Activated CD8-positive, alpha-beta T cell treated with anti-CD3 and anti-CD28 coated beads for 36 hours (primary cell): ENCODE measurements around the gene ZNF555. TPM values are rescaled to one million over a fixed set of nuclear protein-coding genes. Genes with fewer than 3 reads are reported as not detected.
"Not testable (repeated sequence)": the region's sequence is repeated elsewhere in the genome, so short reads cannot be mapped to it uniquely, and the experiment has no call there.

Experiments used
- ATAC-seq: fragments of 200-7000 bp; cut with Tn5 transposase; one replicate; pipeline ENCODE4 v1.10.0; 2021; ENCODE audit warnings: mild to moderate bottlenecking, moderate library complexity
- CTCF ChIA-PET: fragments of 350-600 bp; sonication (Branson Sonifier 250); formaldehyde crosslinking; loops from one replicate; lab custom pipeline; 2021; ENCODE audit warnings: antibody characterized with exemption; lab: Charles Lee
- POLR2A ChIA-PET: fragments of 350-600 bp; sonication (Branson Sonifier 250); formaldehyde crosslinking; loops from one replicate; lab custom pipeline; 2021; ENCODE audit warnings: antibody characterized with exemption; lab: Charles Lee
- DNase-seq: peaks from one replicate; pipeline ENCODE4 v3.0.0-alpha.2; 2020
- H3K27ac Mint-ChIP-seq: one replicate; pipeline ENCODE4 v1.8.0; 2021; ENCODE audit warnings: mild to moderate bottlenecking, mixed read lengths
- H3K27me3 Mint-ChIP-seq: one replicate; pipeline ENCODE4 v1.8.0; 2021; ENCODE audit warnings: mixed read lengths
- H3K36me3 Mint-ChIP-seq: one replicate; pipeline ENCODE4 v1.8.0; 2021; ENCODE audit warnings: low read depth, mixed read lengths
- H3K4me1 Mint-ChIP-seq: one replicate; pipeline ENCODE4 v1.8.0; 2021; ENCODE audit warnings: low read depth, mixed read lengths
- H3K4me3 Mint-ChIP-seq: one replicate; pipeline ENCODE4 v1.8.0; 2021; ENCODE audit warnings: mild to moderate bottlenecking, moderate library complexity, mixed read lengths
- H3K9me3 Mint-ChIP-seq: one replicate; pipeline ENCODE4 v1.8.0; 2021; ENCODE audit warnings: mixed read lengths
- intact Hi-C: fragments of 100-400 bp; cut with micrococcal nuclease; formaldehyde crosslinking; loops from one replicate; pipeline ENCODE4 v1.10.0; 2022
- total RNA-seq, 2 experiments: library from RNA; stranded (reverse); gene quantifications; one replicate each; pipeline ENCODE4 v1.2.3, GENCODE V29; 2021
- TF ChIP-seq, protein P1 (sequence below): fragments of 200-600 bp; IDR thresholded peaks from one replicate; pipeline ENCODE4 v1.8.0; 2022; ENCODE audit warnings: antibody characterized with exemption, mild to moderate bottlenecking

The ZNF555 gene
- total RNA-seq, 2 experiments from 2014 or later = 1.5 to 2.1 TPM

DNA sequence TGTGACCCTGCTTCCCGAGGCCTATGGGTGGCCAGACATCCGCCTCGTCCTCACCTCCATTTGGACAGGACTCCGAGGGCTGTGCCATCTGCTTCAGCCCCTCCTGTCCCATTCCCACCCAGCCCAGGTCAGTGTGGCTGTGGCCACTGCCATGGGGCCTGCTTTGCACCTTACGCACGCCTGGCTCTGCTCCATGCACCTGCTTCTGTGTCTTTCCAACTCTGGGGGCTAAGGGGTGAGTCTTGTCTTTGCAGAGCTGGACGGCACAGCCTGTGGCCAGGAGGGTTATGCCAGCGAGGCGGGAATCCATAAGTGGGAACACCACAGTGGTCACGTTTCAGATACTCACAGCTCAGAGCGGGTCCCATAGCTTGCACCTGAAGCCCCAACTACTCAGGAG is 26.8 kb upstream of the ZNF555 start:
- Mint-ChIP-seq H3K4me1 (no peaks in the 10 kb centered on the region), H3K4me3 (no peak overlapping the region), H3K9me3 (no peaks in the 10 kb centered on the region), H3K27ac (no peak overlapping the region), H3K27me3 (no peaks in the 10 kb centered on the region), H3K36me3 (no peaks in the 10 kb centered on the region)
- ATAC-seq (no peak), DNase-seq (no peak)
- ChIA-PET POLR2A (interaction anchor here (0.7 kb wide), 1 partner anchor 595 kb away, joined by 3 read pairs; no protein-coding TSS in a partner anchor), CTCF (no interaction called here)
- intact Hi-C loops = no loop called here
- TF ChIP-seq, protein P1, sequence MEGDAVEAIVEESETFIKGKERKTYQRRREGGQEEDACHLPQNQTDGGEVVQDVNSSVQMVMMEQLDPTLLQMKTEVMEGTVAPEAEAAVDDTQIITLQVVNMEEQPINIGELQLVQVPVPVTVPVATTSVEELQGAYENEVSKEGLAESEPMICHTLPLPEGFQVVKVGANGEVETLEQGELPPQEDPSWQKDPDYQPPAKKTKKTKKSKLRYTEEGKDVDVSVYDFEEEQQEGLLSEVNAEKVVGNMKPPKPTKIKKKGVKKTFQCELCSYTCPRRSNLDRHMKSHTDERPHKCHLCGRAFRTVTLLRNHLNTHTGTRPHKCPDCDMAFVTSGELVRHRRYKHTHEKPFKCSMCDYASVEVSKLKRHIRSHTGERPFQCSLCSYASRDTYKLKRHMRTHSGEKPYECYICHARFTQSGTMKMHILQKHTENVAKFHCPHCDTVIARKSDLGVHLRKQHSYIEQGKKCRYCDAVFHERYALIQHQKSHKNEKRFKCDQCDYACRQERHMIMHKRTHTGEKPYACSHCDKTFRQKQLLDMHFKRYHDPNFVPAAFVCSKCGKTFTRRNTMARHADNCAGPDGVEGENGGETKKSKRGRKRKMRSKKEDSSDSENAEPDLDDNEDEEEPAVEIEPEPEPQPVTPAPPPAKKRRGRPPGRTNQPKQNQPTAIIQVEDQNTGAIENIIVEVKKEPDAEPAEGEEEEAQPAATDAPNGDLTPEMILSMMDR = no peak

DNA sequence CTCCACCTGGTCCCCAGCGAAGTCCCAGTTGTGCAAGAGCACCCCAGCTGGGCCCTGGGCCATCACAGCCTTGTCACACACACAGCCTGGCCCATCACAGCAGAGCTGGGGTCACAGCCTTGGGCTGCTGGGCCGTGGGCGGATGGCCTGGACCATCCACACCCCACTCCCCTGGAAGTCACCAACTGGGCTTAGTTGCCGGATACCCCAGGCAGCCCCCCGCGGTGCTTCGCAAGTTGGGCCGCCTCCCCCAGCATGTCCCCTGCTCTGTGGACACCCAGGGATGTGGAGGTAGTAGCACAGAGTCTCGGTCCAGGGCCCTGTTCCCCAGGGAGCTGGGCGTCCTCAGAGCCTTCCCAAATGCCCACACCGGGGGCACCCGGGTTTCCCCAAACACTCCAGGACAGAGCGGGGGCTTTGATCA is 26.1 kb upstream of the ZNF555 start:
- Mint-ChIP-seq H3K36me3 (no peaks in the 10 kb centered on the region), H3K4me1 (peaks cover under 1% of the 10 kb centered on the region), H3K27me3 (no peaks in the 10 kb centered on the region), H3K27ac (no peak overlapping the region), H3K4me3 (no peak overlapping the region), H3K9me3 (no peaks in the 10 kb centered on the region)
- TF ChIP-seq, protein P1 = no peak
- POLR2A ChIA-PET = no interaction called here
- ATAC-seq = no peak
- CTCF ChIA-PET = no interaction called here
- intact Hi-C loops = no loop called here
- no peak for DNase-seq

DNA sequence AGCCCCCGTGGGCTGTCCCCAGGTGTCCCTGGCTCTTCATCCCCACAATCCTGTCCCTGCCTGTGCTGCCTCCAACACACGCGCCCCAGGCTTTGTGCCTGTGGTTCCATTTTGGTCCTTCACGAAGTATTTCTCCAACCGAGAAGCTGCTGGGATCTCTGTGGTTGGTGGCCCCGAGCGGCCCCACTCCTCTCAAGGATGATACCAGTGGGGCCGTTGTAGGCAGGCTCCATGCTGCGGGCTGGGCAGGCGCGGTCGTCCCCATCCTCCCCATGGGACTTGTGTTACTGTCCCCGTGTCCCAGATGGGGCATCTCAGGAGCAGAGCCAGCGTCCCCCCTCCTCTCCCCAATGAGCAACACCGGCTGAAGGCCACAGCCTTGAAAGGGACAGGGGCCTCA is 25.4 kb upstream of the ZNF555 start:
- H3K9me3 Mint-ChIP-seq = no peaks in the 10 kb centered on the region
- H3K27ac Mint-ChIP-seq = no peak overlapping the region
- H3K4me3 Mint-ChIP-seq = no peak overlapping the region
- no peaks in the 10 kb centered on the region for H3K27me3 Mint-ChIP-seq
- DNase-seq (no peak), ATAC-seq (no peak)
- TF ChIP-seq, protein P1 = no peak
- ChIA-PET CTCF (no interaction called here), POLR2A (no interaction called here)
- intact Hi-C loops = no loop called here
- no peaks in the 10 kb centered on the region for H3K36me3 Mint-ChIP-seq
- peaks cover 3% of the 10 kb centered on the region for H3K4me1 Mint-ChIP-seq

DNA sequence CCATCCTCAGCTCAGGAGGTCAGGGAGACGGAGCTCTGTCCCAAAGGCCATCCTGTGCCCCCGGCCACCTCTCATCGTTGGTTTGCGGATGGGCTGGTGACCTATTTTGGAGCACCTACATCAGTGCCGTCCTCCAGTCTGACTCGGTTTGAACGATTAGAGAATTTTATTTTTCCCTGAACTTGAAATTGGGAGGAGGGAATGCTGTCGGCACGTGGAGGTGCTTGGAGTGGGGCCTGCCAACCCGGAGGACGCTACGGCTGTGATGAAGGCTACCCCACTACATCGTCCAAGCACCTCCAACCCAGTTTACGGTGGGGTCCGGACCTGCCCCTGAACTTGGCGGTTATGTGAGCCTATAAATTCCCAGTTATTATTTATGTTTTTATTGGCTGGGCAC is 24.6 kb upstream of the ZNF555 start:
- TF ChIP-seq, protein P1 = no peak
- Mint-ChIP-seq H3K4me3 (no peak overlapping the region), H3K27ac (no peak overlapping the region), H3K4me1 (peaks cover 3% of the 10 kb centered on the region), H3K36me3 (no peaks in the 10 kb centered on the region), H3K27me3 (no peaks in the 10 kb centered on the region), H3K9me3 (no peaks in the 10 kb centered on the region)
- ChIA-PET CTCF (no interaction called here), POLR2A (no interaction called here)
- ATAC-seq (no peak), DNase-seq (no peak)
- intact Hi-C loops = no loop called here

DNA sequence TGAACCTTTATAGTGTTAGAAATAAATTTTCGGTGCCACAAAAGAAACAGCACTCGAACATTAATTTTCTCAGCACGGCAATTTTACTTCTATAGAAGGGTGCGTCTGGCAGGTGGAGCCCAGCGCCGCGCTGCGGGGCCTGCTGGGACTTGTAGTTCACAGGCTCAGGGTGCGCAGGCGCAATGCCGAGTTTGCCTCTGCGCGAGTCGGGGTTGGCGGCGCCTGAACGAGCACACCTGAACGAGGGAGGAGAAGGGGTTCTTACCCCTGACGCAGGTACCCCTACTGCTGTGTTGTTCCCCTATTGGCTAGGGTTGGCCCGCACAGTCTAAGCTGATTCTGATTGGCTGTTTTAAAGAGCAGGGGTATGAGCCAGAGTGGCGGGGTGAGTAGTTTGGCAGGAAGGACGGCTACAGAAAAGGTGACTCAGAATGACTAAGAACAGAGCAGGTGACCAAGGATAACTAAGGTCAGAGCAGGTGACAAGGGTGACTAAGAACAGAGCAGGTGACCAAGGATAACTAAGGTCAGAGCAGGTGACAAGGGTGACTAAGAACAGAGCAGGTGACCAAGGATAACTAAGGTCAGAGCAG is 23.9 kb upstream of the ZNF555 start:
- CTCF ChIA-PET, H3K36me3 Mint-ChIP-seq, H3K4me1 Mint-ChIP-seq, intact Hi-C loops, H3K9me3 Mint-ChIP-seq, POLR2A ChIA-PET, H3K27me3 Mint-ChIP-seq, ATAC-seq, H3K27ac Mint-ChIP-seq, H3K4me3 Mint-ChIP-seq: not testable (repeated sequence)
- DNase-seq = peak; percentile 37
